Fibroblast of villous mesenchyme (primary cell): Measurements from ENCODE around the gene CD40. TPM values are rescaled to one million over a fixed set of nuclear protein-coding genes. Genes with fewer than 3 reads are reported as not detected.

ENCODE experiments used
- DNase-seq: peaks from one replicate; pipeline ENCODE4 v3.0.0-alpha.2; 2010; ENCODE audit warnings: low read depth
- H3K4me3 ChIP-seq: 2 replicates; pipeline ENCODE4 v1.5.1; 2011; ENCODE audit warnings: low read depth, mild to moderate bottlenecking, low read length
- CTCF ChIP-seq: IDR thresholded peaks from 2 replicates; pipeline ENCODE4 v1.5.1; 2012; ENCODE audit warnings: low read depth, mild to moderate bottlenecking, low read length; ENCODE audit not compliant: insufficient read depth
- total RNA-seq: library from RNA; depleted of rRNA; stranded (reverse); fragments of >200 nt; gene quantifications from 2 replicates; pipeline ENCODE4 v1.2.3, GENCODE V29; 2012

Gene CD40
- total RNA-seq, 1 donor: 0.43 TPM

GRCh38 chr20:46174469-46175126, 56.5 kb downstream of the CD40 start:
- peak; percentile 45 for DNase-seq
- peak; percentile 56 for TF ChIP-seq CTCF
- H3K4me3 ChIP-seq: no peak overlapping the region

GRCh38 chr20:46175127-46175494, 57.0 kb downstream of the CD40 start:
- TF ChIP-seq CTCF: no peak
- DNase-seq: no peak
- H3K4me3 ChIP-seq: no peak overlapping the region

- no peak for DNase-seq
Measured at GRCh38 chr20:46176739-46177378, 58.7 kb downstream of the CD40 start.

GRCh38 chr20:46177768-46178167, 59.7 kb downstream of the CD40 start:
- H3K4me3 ChIP-seq: no peak overlapping the region
- TF ChIP-seq CTCF: no peak
- DNase-seq: no peak

More at GRCh38 chr20:46176739-46177378, 58.7 kb downstream of the CD40 start:
- TF ChIP-seq CTCF: no peak
- H3K4me3 ChIP-seq: no peak overlapping the region

GRCh38 chr20:46178891-46179290, 60.8 kb downstream of the CD40 start:
- no peak for TF ChIP-seq CTCF
- DNase-seq: no peak
- H3K4me3 ChIP-seq: no peak overlapping the region

Other genes starting within 250 kb of the CD40 start
- 8.1 and 9.1 TPM in 2 replicates for gene ZSWIM1, start 237.1 kb upstream of the CD40 start, total RNA-seq
- gene SPATA25, start 230.7 kb upstream of the CD40 start, total RNA-seq: 0.43 and 1.3 TPM in 2 replicates
- gene NEURL2, start 227.1 kb upstream of the CD40 start, total RNA-seq: 3.9 and 5.2 TPM in 2 replicates
- 60.9 and 61.3 TPM in 2 replicates for gene CTSA, start 227.0 kb upstream of the CD40 start, total RNA-seq
- gene PLTP, start 206.2 kb upstream of the CD40 start, total RNA-seq: 10.4 and 14.8 TPM in 2 replicates
- 9.1 and 15.8 TPM in 2 replicates for gene PCIF1, start 183.6 kb upstream of the CD40 start, total RNA-seq
- 17.7 and 19.6 TPM in 2 replicates for gene ZNF335, start 146.1 kb upstream of the CD40 start, total RNA-seq
- gene MMP9, start 109.4 kb upstream of the CD40 start, total RNA-seq: not detected in 2 replicates
- under 0.01 TPM in 2 replicates for gene SLC12A5, start 89.1 kb upstream of the CD40 start, total RNA-seq
- 15.5 and 18.6 TPM in 2 replicates for gene NCOA5, start 28.4 kb upstream of the CD40 start, total RNA-seq
- gene CDH22, start 190.2 kb downstream of the CD40 start, total RNA-seq: not detected in 2 replicates